Breast epithelium (tissue), 4 donors: ENCODE measurements around the gene TRAPPC3. TPM values are rescaled to one million over a fixed set of nuclear protein-coding genes. Genes with fewer than 3 reads are reported as not detected.
"Not testable (repeated sequence)": the region's sequence is repeated elsewhere in the genome, so short reads cannot be mapped to it uniquely, and the experiment has no call there.

Source experiments
- DNase-seq, 2 donors: peaks; one replicate each; pipeline ENCODE4 v3.0.0-alpha.2; 2019; ENCODE audit warnings: low spot score in 2 of 2
- H3K27ac ChIP-seq, 2 donors: fragments of 200-600 bp; sonication (generic) in 1 of 2; one replicate each; pipeline ENCODE4 v1.5.1; 2016 to 2019; ENCODE audit warnings: mild to moderate bottlenecking in 1 of 2
- H3K27me3 ChIP-seq, 2 donors: fragments of 200-600 bp; sonication (generic) in 1 of 2; one replicate each; pipeline versions ENCODE4 v1.5.1 to v1.6.0; 2017 to 2019; ENCODE audit warnings: control low read depth in 1 of 2, mild to moderate bottlenecking in 1 of 2
- H3K36me3 ChIP-seq: fragments of 200-600 bp; one replicate; pipeline ENCODE4 v1.5.1; 2019
- H3K4me1 ChIP-seq, 2 donors: fragments of 200-600 bp; sonication (generic); one replicate each; pipeline ENCODE4 v1.5.1; 2016 to 2019; ENCODE audit warnings: control low read depth in 1 of 2
- H3K4me3 ChIP-seq, 3 donors: fragments of 200-600 bp; sonication (generic); 1 replicate in 2 of 3; 2 replicates in 1 of 3; pipeline ENCODE4 v1.5.1; 2016 to 2019; ENCODE audit warnings: mild to moderate bottlenecking in 3 of 3, moderate library complexity in 2 of 3
- H3K9me3 ChIP-seq, 2 donors: fragments of 200-600 bp; sonication (generic) in 1 of 2; one replicate each; pipeline ENCODE4 v1.5.1; 2016 to 2019; ENCODE audit warnings: control low read depth in 1 of 2
- CTCF ChIP-seq, 3 donors: fragments of 450-650 bp; IDR thresholded peaks; one replicate each; pipeline ENCODE4 v1.5.1; 2016 to 2017; ENCODE audit warnings: antibody characterized with exemption in 3 of 3, mild to moderate bottlenecking in 3 of 3, moderate library complexity in 3 of 3
- POLR2A ChIP-seq: fragments of 450-650 bp; IDR thresholded peaks from one replicate; pipeline ENCODE4 v1.6.1; 2016; ENCODE audit warnings: antibody characterized with exemption, mild to moderate bottlenecking, moderate library complexity
- POLR2AphosphoS5 ChIP-seq, 3 donors: sonication (generic); formaldehyde crosslinking; IDR thresholded peaks; one replicate each; pipeline ENCODE4 v1.6.1; 2017; ENCODE audit warnings: antibody characterized with exemption in 3 of 3
- intact Hi-C: fragments of 100-400 bp; cut with DNase I; formaldehyde crosslinking; loops from one replicate; pipeline ENCODE4 v1.15.1; 2023; ENCODE audit warnings: low total_unique reads
- total RNA-seq, 3 donors: library from RNA; depleted of rRNA; stranded (reverse); fragments of >200 nt; gene quantifications; one replicate each; pipeline ENCODE4 v1.1.0, GENCODE V29; 2016

Gene TRAPPC3
- total RNA-seq, 3 donors from 2014 or later = 107 to 118 (median 116) TPM

GRCh38 chr1:36161641-36162531, 12.6 kb upstream of the TRAPPC3 start:
- peak overlapping the region; percentile 93 to 99 for H3K27ac ChIP-seq
- no peaks in the 10 kb centered on the region for H3K36me3 ChIP-seq
- H3K4me3 ChIP-seq = peak overlapping the region in 2 of 3 donors; percentile 42 to 70
- intact Hi-C loops = no loop called here
- no peaks in the 10 kb centered on the region for H3K9me3 ChIP-seq
- DNase-seq = peak in 1 of 2 donors; percentile 93
- H3K4me1 ChIP-seq = peaks cover 34 to 47% of the 10 kb centered on the region in 2 donors
- H3K27me3 ChIP-seq = no peaks in the 10 kb centered on the region
- TF ChIP-seq CTCF (IDR thresholded peaks at IDR 0.05) (no peak), POLR2A (no peak), POLR2AphosphoS5 (IDR thresholded peaks at IDR 0.05) (peak in 2 of 3 donors; percentile 56 to 68)

- H3K9me3 ChIP-seq = no peaks in the 10 kb centered on the region
- no peaks in the 10 kb centered on the region for H3K36me3 ChIP-seq
- H3K27ac ChIP-seq = peak overlapping the region; percentile 93 to 99
- H3K4me1 ChIP-seq = peaks cover 34 to 47% of the 10 kb centered on the region in 2 donors
- intact Hi-C loops = no loop called here
- TF ChIP-seq POLR2A = no peak
- TF ChIP-seq POLR2AphosphoS5 (IDR thresholded peaks at IDR 0.05) = peak in 1 of 3 donors; percentile 15
- peak in 1 of 3 donors; percentile 11 for TF ChIP-seq CTCF (IDR thresholded peaks at IDR 0.05)
- DNase-seq = peak in 1 of 2 donors; percentile 57
- peak overlapping the region; percentile 36 to 70 (median 42) for H3K4me3 ChIP-seq
- H3K27me3 ChIP-seq = no peaks in the 10 kb centered on the region
Observed at GRCh38 chr1:36160949-36161485, 11.7 kb upstream of the TRAPPC3 start.

GRCh38 chr1:36160388-36160948, 11.2 kb upstream of the TRAPPC3 start:
- no peak for DNase-seq
- H3K9me3 ChIP-seq = no peaks in the 10 kb centered on the region
- H3K36me3 ChIP-seq = no peaks in the 10 kb centered on the region
- intact Hi-C loops = no loop called here
- H3K4me3 ChIP-seq = peak overlapping the region; percentile 36 to 70 (median 42)
- H3K4me1 ChIP-seq = peaks cover 34 to 47% of the 10 kb centered on the region in 2 donors
- H3K27me3 ChIP-seq = no peaks in the 10 kb centered on the region
- TF ChIP-seq CTCF (IDR thresholded peaks at IDR 0.05) = no peak
- TF ChIP-seq POLR2AphosphoS5 (IDR thresholded peaks at IDR 0.05) = no peak
- TF ChIP-seq POLR2A = no peak
- peak overlapping the region; percentile 93 to 99 for H3K27ac ChIP-seq

- Histone ChIP-seq H3K9me3 (no peaks in the 10 kb centered on the region), H3K27me3 (no peaks in the 10 kb centered on the region), H3K36me3 (no peaks in the 10 kb centered on the region), H3K27ac (peak overlapping the region; percentile 93 to 99), H3K4me3 (peak overlapping the region in 1 of 3 donors; percentile 70), H3K4me1 (peaks cover 34 to 52% of the 10 kb centered on the region in 2 donors)
- no peak for DNase-seq
- TF ChIP-seq CTCF (IDR thresholded peaks at IDR 0.05) = no peak
- no peak for TF ChIP-seq POLR2A
- TF ChIP-seq POLR2AphosphoS5 (IDR thresholded peaks at IDR 0.05) = no peak
- intact Hi-C loops = no loop called here
Observed at GRCh38 chr1:36159614-36160387, 10.5 kb upstream of the TRAPPC3 start.

GRCh38 chr1:36158827-36159252, 9.6 kb upstream of the TRAPPC3 start:
- H3K36me3 ChIP-seq, DNase-seq, H3K9me3 ChIP-seq, H3K27me3 ChIP-seq, intact Hi-C loops: not testable (repeated sequence)
- peak overlapping the region; percentile 93 to 100 for H3K27ac ChIP-seq
- H3K4me1 ChIP-seq = peaks cover 34 to 53% of the 10 kb centered on the region in 2 donors
- peak overlapping the region in 1 of 3 donors; percentile 85 for H3K4me3 ChIP-seq
